GM12892 (cell line): Measurements from ENCODE around the gene NSD1.
"Not testable (repeated sequence)": the region's sequence is repeated elsewhere in the genome, so short reads cannot be mapped to it uniquely, and the experiment has no call there.

ENCODE experiments used
- DNase-seq: peaks from one replicate; pipeline ENCODE4 v3.0.0; 2011; ENCODE audit not compliant: insufficient read length
- FAIRE-seq: peaks from 2 replicates; lab custom pipeline; 2011; peaks lifted over from hg19 to GRCh38; lab: Jason Lieb, UNC
- POLR2A ChIP-seq: IDR thresholded peaks from 2 replicates; pipeline ENCODE4 v1.6.1; 2011; ENCODE audit warnings: low read depth, low read length, control low read depth
- POLR2AphosphoS5 ChIP-seq: IDR thresholded peaks from 2 replicates; pipeline ENCODE4 v1.6.1; 2011; ENCODE audit warnings: low read depth, low read length, control low read depth
- TAF1 ChIP-seq: IDR thresholded peaks from 2 replicates; pipeline ENCODE4 v1.6.1; 2011; ENCODE audit warnings: low read depth, mild to moderate bottlenecking, control low read depth, low read length, borderline replicate concordance

NSD1 gene

GRCh38 chr5:177176175-177176711 is 42.7 kb downstream of the NSD1 start:
- no peak for DNase-seq
- no peak for FAIRE-seq
- TF ChIP-seq POLR2A (no peak), TAF1 (no peak), POLR2AphosphoS5 (no peak)

GRCh38 chr5:177177847-177178437 is 44.4 kb downstream of the NSD1 start:
- FAIRE-seq, DNase-seq: not testable (repeated sequence)

- no peak for TF ChIP-seq POLR2A
- TF ChIP-seq TAF1 = no peak
- no peak for TF ChIP-seq POLR2AphosphoS5
- FAIRE-seq (no peak), DNase-seq (no peak)
These were observed 45.2 kb downstream of the NSD1 start for GRCh38 chr5:177178733-177179304.

- TF ChIP-seq POLR2AphosphoS5 (no peak), TAF1 (no peak), POLR2A (no peak)
- DNase-seq = no peak
- no peak for FAIRE-seq
These were observed 45.9 kb downstream of the NSD1 start for GRCh38 chr5:177179431-177179830.

GRCh38 chr5:177183142-177183541 is 49.6 kb downstream of the NSD1 start:
- TF ChIP-seq POLR2A (no peak), POLR2AphosphoS5 (no peak), TAF1 (no peak)

GRCh38 chr5:177183766-177184360 is 50.3 kb downstream of the NSD1 start:
- no peak for TF ChIP-seq POLR2A
- TF ChIP-seq TAF1 = no peak
- TF ChIP-seq POLR2AphosphoS5 = no peak
- DNase-seq (no peak), FAIRE-seq (no peak)

More at GRCh38 chr5:177183142-177183541, 49.6 kb downstream of the NSD1 start:
- FAIRE-seq (no peak), DNase-seq (no peak)

- no peak for FAIRE-seq
These were observed 52.4 kb downstream of the NSD1 start for GRCh38 chr5:177185993-177186392.

GRCh38 chr5:177186645-177187044 is 53.1 kb downstream of the NSD1 start:
- no peak for DNase-seq
- TF ChIP-seq POLR2AphosphoS5 (no peak), TAF1 (no peak), POLR2A (no peak)
- no peak for FAIRE-seq

More at GRCh38 chr5:177185993-177186392, 52.4 kb downstream of the NSD1 start:
- DNase-seq = no peak
- no peak for TF ChIP-seq TAF1
- no peak for TF ChIP-seq POLR2AphosphoS5
- TF ChIP-seq POLR2A = no peak

- DNase-seq (no peak), FAIRE-seq (no peak)
- TF ChIP-seq POLR2A (no peak), TAF1 (no peak), POLR2AphosphoS5 (no peak)
These were observed 55.2 kb downstream of the NSD1 start for GRCh38 chr5:177188775-177189174.

GRCh38 chr5:177189416-177189815 is 55.8 kb downstream of the NSD1 start:
- TF ChIP-seq POLR2A = no peak
- TF ChIP-seq POLR2AphosphoS5 = no peak
- no peak for TF ChIP-seq TAF1
- FAIRE-seq = no peak
- no peak for DNase-seq

GRCh38 chr5:177189965-177190364 is 56.4 kb downstream of the NSD1 start:
- no peak for DNase-seq
- TF ChIP-seq TAF1 = no peak
- no peak for TF ChIP-seq POLR2A
- no peak for TF ChIP-seq POLR2AphosphoS5
- no peak for FAIRE-seq

- DNase-seq (no peak), FAIRE-seq (no peak)
- no peak for TF ChIP-seq POLR2A
- no peak for TF ChIP-seq TAF1
- no peak for TF ChIP-seq POLR2AphosphoS5
These were observed 60.7 kb downstream of the NSD1 start for GRCh38 chr5:177194268-177194667.

- FAIRE-seq (no peak), DNase-seq (no peak)
- TF ChIP-seq POLR2A (no peak), POLR2AphosphoS5 (no peak), TAF1 (no peak)
These were observed 61.9 kb downstream of the NSD1 start for GRCh38 chr5:177195307-177195952.
